ENCODE measurements around the gene ACYP2.
"Not testable (repeated sequence)": the region's sequence is repeated elsewhere in the genome, so short reads cannot be mapped to it uniquely, and the experiment has no call there.

Gene ACYP2

DNA sequence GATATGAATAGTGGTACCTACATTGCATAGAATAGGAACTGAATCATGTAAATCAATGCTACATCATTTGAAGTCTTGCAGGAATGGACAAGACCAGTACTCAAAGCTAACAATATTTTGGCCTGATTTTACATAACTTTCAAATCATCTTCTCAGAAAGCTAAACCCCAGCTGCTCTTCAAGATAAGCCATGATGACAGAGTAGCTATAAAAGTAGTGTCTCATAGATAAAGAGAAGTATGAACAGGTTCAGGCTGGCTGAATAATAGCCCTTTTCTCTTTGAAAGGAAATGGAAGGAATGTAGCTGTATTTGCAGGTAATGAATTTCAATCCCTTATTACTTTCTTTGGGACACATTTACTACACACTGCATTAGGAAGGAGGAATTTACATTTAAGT is 112.4 kb downstream of the ACYP2 start:
- no peak for DNase-seq (ENCODE audit: low read depth)

DNA sequence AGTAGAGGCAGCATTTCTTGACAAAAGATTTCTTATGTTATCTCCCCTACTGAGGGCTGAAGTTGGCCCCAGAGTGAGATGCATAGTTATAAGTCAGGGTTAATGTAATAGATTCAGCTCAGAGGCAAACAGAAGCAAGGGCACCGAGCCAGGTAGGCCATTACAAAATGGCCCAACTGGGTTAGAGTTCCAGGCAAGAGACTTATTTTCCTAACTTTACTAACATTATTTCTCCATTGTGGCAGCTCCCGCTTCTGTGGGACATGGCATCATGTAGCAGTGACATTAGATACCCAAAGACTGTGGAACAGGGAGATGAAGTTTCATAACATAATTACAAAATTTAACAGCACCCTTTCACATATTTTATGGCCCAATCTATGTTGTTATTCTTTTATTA is 113.5 kb downstream of the ACYP2 start:
- no peak for DNase-seq (ENCODE audit: low read depth)

DNA sequence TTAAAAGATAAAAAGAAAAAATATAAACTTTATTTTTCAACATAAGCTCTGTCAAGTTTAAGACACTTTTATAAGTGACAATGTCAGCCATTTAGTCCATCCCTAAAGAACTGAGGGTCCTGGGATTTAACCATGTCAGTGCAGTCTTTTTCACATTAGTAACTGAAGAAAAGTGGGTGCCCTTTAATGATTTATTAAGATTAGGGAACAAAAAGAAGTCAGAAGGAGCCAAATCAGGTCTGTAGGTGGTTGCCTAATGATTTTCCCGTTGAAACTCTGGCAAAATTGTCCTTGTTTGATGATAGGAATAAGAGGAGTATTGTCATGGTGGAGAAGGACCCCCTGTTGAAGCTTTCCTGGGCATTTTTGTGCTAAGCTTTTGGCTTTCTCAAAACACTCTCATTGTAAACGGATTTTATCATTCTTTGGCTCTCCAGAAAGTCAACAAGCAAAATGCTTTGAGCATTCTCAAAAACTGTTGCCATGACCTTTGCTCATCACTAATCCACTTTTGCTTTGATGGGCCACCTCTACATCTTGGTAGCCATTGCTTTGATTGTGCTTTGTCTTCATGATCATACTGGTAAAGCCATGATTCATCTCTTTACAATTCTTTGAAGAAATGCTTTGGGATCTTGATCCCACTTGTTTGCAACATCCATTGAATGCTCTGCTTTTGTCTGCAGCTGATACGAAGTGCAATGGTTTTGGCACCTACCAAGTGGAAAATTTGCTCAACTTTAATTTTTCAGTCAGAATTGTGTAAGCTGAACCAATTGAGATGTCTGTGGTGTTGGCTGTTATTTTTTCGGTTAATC is 118.6 kb downstream of the ACYP2 start:
- no peak for DNase-seq (ENCODE audit: low read depth)

DNA sequence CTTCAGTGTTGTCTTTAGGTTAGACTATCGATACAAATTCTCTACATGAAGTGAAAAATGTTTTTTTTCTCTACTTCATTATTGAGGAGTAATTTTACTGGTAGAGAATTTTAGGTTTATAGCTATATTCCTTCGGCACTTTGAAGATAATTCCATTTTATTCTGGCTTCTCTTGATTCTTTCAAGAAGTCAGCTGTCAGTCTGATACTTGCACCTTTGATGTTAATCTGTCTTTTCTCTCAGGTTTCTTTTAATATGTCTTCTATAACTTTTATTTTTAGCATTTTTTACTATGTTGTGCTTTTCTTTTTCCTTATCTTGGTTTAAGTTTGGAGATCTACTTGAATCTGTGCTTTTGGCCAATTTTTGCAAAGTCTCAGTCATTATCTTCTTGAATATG is 122.0 kb downstream of the ACYP2 start:
- no peak for DNase-seq (ENCODE audit: low read depth)

DNA sequence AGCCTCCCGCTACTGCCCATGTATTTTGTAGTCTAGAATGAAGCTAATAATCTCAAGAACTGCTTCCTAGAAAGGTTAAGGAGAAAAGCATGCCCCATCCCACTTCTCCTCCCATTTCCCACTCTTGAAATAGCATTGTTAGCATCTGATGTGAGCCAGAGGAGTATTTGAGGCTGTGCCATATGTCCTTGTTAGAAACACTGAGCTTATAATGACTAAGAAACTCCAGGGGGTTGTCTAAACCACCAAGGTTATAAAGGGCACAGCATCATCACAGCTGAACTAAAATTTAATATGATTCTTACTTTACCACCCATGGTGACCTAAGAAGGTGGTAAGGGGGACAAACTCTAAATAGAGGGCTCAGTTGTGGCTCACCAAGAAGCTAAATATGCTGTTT is 124.0 kb downstream of the ACYP2 start:
- DNase-seq (ENCODE audit: low read depth), result peak; percentile 73

DNA sequence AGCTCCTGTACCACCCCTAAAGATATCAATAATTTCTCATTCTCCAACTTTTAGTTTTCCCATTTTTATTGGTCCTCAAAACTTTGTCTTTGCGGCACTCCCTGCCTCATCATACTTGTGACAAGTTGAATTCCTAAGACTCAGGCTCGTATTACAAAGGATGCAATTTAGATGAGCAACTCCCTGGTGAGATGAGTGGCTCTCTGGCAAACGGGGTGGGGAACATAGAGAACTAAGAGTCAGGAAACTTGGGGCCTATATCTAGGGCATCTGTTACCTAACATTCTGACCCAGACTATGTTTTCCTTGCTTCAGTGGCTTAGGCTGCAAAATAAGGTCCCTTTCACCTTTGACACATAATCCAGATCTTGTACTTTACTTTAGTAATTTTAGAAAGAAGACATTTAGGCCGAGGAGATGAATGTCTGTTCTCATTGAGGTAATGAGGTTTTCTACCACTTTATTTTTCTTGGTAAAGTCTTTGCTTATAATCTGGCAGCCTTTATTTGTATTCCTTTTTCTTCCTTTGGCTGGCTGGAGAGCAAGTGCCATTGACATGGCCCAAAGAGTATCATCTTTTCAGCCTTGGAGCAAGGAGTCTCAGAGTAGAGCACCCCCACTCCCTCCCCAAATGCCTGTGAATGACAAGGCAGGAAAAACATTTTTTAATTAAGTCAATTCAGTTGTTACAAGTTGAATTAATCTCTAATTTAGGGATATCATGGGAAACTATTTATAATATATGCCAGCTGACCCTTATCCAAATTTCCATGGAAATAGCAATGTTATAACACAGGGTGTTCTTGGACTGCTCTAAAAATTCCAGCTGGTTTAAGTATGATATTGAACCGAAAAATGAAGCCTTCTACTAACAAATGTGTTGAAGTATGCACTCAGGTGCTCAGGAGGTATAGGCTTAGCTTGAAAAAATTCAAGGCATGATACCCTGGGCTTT is 125.4 kb downstream of the ACYP2 start:
- DNase-seq (ENCODE audit: low read depth), result peak; percentile 15

DNA sequence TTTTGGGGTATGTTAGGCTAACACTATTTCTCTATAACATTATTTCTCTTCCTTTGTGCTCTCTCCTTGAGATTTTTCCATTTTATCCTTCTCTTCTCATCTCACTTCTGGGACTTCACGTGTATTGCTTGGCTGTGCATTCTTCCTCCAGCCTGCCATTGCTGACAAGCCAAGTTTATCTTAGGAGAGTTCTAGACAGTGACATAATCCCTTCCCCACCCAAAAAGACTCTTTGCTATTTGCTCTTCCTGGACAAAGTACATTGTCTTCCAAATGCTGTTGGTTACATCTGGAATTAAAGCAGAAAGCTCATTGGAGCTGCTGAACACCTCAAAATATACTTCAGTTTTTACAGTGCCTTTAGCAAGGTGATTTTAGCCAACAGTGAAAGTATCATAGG is 131.7 kb downstream of the ACYP2 start:
- DNase-seq (ENCODE audit: low read depth), result no peak

DNA sequence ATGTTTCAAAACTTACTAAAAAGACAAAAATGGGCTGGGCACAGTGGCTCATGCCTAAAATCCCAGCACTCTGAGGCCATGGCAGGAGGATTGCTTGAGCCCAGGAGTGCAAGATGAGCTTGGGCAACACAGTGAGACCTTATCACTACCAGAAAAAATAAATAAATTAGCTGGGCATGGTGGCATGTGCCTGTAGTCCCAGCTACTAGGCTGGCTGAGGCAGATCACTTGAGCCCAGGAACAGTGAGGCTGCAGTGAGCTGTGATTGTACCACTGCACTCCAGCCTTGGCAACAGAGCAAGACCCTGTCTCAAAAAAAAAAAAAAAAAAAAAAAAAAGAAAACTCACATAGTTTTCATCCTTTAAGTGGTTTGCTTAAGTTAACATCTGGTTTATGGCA is 134.2 kb downstream of the ACYP2 start:
- no peak for DNase-seq (ENCODE audit: low read depth)

DNA sequence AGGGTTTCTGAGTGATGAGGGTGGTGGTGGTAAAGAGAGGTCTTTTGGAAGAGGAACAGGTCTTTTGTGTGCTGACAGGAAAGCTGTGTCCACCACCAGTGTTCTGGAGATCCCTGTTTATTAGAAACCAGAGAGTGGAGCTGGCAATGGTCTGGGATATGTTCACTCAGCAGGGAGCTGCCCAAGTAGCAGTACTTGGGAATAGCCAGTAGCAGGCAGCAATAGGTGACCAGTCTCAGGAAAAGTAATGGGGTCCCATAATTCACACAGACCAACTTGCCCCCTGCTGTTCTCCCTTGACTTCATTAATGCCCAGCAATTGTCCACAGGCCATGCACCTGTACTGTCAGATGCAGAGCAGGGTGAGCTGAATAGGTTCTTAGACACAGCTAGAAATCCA is 138.8 kb downstream of the ACYP2 start:
- no peak for DNase-seq (ENCODE audit: low read depth)

DNA sequence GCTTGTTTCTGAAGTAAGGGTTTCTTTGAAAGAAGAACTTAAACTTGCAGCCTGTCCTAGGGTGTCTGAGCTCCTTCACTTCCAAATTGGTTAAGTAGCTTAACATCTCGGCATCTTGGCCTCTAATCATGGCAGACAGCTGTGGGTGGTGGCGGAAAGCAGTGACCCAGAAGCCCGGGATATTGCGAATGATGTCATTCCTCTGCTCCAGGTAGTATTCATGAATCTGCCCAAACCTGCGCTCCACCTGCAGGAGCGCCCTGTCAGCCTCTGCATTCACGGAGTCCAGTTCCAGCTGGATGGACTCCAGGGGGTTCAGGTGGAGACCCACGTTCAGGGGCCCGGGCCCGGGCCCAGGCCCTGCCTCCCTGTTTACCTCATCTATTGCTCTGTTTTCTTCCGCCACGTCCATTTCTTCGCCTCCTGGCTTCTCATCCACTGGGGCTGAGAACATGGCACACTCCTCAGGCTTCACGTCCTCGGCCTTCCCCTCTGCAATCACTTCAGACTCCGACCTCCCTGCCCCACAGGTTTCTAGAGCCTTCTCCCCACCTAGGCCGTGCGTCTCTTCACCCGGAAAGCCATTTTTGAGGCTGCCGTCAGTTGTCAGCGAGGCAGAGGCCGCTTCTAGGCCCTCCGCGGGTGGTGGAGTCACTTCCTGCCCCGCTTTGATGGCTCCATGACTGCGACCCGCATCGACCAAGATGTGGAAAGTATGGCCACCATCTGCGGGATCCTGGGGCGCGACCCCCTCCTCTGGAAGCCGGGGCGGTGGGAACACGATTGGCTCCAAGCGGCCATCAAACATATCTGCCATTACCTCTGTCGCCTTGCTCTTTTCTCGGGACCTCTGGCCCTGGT is 140.0 kb downstream of the ACYP2 start:
- DNase-seq (ENCODE audit: low read depth), result no peak

DNA sequence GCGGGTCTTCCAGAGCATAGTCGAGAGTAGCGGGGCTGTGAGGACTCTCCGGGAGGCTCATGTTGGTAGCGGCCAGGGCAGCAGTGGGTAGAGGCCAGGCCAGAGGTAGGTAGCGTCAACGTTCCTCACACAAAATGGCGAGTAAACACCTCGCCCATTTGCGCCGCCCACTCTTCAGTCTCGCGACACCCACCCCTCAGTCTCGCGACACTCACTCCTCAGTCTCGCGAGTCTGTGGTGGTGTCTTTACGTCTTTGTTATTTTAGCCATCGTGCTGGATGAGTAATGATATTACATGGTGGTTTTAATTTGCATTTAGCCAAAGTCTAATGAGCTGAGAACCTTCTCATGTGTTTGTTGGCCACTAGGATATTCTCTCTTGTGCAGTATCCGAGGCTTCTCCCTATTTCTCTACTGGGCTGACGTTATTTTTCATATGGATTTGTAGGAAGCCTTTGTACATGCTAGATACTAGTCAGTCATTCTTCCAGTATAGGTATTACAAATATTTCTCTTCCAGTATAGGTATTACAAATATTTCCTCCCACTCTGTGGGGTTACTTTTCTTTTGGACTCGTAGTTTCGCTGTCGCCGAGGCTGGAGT is 140.8 kb downstream of the ACYP2 start, which contains the start of gene TSPYL6:
TSPYL6 (minus strand) TSS at position 139 of the 604 bp plus-strand sequence; CDS start at position 61, 78 bp downstream.
- DNase-seq (ENCODE audit: low read depth), result no peak

DNA sequence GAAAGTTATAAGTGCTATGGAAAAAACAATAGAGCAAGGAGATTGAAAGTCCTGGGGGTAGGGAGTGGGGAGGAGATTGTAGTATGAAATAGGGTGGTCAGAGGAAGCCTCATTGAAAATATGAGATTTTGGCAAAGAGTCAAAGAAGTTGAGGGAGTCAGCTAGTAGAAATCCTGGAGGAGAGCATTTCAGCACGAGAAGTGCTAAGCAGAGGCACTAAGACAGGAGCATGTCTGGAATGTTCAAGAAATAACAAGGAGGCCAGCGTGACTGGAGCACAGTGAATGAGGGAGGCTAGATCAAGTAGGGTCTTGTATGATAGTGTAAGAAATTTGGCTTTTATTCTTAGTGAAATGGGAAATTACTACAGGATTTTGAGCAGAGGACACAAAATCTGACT is 142.8 kb downstream of the ACYP2 start:
- DNase-seq (ENCODE audit: low read depth), result peak; percentile 23

DNA sequence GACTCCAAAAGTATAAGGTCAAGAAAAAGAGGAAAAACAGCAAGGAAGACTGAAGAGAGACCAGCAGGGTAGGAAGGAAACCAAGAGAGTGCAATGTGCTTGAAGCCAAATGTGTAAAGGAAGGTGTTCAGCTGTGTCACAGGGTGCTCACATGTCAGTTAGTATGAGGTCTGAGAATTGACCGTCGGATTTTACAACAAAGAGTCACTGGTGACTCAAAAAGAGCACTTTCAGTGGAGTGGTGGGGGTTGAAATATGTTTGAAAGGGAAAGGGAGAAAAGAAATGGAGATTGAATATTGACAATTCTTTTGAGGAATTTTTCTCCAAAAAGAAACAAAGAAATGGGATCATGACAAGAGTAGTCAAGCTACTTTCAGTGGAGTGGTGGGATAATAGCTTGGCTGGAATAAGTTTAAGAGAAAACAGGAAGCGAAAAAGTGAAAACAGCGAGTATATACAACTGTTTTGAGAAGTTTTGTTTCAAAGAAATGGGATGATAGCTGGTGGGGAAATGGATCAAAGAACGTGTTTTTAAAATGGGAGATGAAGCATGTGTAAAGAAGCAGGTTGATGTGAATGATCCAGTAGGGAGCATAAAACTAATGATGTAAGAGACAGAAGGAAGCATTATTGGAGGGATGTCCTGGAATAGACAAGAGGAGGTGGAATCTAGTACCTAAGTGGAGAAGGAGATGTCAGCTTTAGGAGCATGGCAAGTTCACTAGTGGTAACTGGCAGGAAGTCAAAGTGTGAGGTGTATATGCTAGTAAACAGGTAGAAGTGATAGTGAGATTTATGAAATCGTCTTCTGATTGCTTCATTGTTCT is 144.2 kb downstream of the ACYP2 start:
- DNase-seq (ENCODE audit: low read depth), result no peak

DNA sequence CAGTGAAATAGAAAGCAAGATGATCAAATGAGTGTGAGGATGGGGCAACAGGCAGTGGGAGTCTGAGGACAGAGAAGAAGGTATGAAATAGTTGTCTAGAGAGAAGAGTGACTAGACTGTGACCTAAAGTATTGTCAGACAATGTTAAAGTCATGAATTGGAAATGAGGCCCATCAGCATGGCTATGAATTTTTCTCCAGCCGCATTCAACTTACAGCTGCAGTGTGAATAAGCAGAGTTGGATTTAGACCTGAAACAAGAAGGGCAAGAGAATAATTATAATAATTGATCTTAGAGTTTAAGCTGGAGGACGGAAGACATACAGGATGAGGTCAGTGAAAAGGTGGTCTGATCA is 144.8 kb downstream of the ACYP2 start:
- DNase-seq (ENCODE audit: low read depth), result no peak

DNA sequence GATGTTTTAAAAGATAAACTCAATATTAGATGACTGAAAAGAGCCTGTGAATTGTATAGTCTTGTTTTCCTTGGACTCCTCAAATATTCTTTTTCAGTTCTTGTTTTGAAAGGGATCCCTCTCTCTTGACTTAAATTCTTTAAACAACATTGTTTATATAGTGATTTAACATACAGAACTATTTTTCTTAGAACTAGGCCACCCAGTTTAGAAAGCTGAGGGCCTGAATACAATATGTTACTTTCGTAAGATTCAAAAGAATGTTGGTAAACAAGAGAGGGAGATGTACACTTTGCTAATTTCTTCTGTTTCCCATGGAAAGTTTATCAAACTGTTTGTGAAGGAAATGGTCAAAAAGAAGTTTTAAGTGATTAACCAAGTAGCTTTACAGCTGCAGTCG is 146.1 kb downstream of the ACYP2 start:
- DNase-seq (ENCODE audit: low read depth), result no peak

DNA sequence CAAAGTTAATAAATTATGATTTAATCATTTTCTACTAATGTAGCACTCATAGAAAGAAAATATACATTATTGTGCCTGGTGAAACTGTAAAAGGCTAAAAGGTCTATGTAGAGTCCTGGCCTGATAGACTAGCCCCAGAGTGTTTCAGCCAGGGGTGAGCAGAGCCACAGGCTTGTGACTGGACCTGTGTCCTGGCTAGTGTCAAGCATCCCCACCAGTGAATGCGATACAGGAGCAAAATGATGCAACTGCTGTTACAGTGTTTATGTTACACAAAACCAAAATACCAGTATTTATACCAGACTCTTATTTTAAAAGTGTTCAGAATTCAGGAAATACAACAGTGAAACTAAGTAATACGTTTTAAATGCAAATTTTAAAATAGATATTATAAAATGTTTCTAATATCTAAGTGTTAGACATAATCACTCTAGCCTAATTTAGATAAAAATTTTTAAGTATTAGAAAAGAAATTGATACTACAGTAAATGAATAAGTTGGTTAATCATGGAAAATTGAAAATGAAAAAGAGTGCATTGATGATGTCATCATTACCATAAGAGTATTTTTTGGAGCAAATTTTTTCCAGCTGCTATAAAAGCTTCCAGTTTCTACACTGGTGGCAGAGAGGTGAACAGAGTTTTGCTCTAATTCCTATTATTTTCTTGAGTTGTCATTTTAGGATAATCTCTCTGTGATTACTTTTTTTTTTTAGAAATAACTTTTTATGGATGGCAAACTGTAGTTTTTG is 146.8 kb downstream of the ACYP2 start:
- DNase-seq (ENCODE audit: low read depth), result no peak

DNA sequence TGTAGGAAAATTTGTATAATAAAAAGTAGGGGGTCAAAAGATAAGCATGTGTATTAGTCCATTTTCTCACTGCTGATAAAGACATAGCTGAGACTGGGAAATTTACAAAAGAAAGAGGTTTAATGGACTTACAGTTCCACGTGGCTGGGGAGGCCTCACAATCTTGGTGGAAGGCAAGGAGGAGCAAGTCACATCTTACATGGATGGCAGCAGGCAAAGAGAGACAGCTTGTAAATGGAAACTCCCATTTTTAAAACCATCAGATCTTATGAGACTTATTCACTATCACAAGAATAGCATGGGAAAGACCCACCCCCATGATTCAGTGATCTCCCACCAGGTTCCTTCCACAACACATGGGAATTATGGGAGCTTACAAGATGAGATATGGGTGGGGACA is 149.7 kb downstream of the ACYP2 start:
- DNase-seq (ENCODE audit: low read depth), result not testable (repeated sequence)

DNA sequence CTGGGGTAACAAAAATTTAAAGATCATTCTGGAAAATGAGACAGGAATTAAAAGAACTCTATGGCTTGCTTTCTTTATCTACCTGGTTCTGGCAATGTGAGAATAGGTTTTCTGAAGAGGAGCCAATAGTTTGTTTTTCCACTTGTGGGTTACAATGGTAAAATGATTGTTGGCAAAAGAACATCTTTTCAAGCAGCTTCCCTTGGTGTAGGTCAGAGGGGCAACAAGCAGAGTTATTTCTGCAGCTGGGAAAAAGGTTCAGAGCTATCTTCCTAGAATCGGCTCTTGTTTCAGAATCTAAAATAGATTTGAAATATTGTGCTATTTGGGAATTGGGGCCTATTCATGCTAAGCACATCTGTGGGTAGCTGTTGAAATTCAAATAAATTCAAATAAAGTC is 152.2 kb downstream of the ACYP2 start:
- DNase-seq (ENCODE audit: low read depth), result no peak

DNA sequence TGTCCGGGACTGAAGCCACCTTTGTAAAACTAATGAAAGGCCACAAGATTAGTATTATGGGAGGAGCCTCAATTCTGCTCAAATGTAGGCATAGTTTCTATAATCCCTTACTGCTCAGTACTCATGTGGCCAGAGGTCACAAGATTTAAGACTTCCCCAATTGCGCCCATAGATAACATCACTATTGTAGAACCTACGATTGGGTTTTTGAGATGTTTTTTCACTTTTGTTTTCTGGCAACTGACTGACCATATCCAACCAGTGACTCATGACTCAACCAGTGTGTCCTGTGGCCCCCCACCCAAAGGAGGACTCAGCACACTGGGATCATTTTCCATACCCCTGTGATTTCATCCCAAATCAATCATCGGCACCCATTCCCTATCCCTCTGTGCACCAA is 155.8 kb downstream of the ACYP2 start:
- no peak for DNase-seq (ENCODE audit: low read depth)
